ENCODE results near the gene ZC3H18.

Gene ZC3H18

GRCh38 chr16:88536510-88536909 is 33.7 kb upstream of the ZC3H18 start:
- peak overlapping the region in 1 of 2 donors; percentile 44 for H3K27ac Mint-ChIP-seq
- H3K4me3 Mint-ChIP-seq: no peak overlapping the region
- ATAC-seq (replicated peaks) (no peak), DNase-seq (no peak)
- H3K4me1 Mint-ChIP-seq (ENCODE audit: low read depth in 2 of 2): peaks cover 17 to 25% of the 10 kb centered on the region in 2 donors
- peaks cover 44% of the 10 kb centered on the region for H3K36me3 Mint-ChIP-seq (ENCODE audit: insufficient read depth)
- H3K27me3 Mint-ChIP-seq: peaks cover 0 to 16% of the 10 kb centered on the region in 2 donors
- H3K9me3 Mint-ChIP-seq: no peaks in the 10 kb centered on the region

GRCh38 chr16:88536971-88537751 is 33.0 kb upstream of the ZC3H18 start:
- ATAC-seq (replicated peaks) (no peak), DNase-seq (no peak)
- no peak overlapping the region for H3K4me3 Mint-ChIP-seq
- no peaks in the 10 kb centered on the region for H3K9me3 Mint-ChIP-seq
- H3K27me3 Mint-ChIP-seq: peaks cover 0 to 16% of the 10 kb centered on the region in 2 donors
- peak overlapping the region; percentile 75 to 81 for H3K27ac Mint-ChIP-seq
- H3K36me3 Mint-ChIP-seq (ENCODE audit: insufficient read depth): peaks cover 37% of the 10 kb centered on the region
- peaks cover 17 to 25% of the 10 kb centered on the region in 2 donors for H3K4me1 Mint-ChIP-seq (ENCODE audit: low read depth in 2 of 2)

- peak overlapping the region; percentile 75 to 81 for H3K27ac Mint-ChIP-seq
- H3K4me3 Mint-ChIP-seq: peak overlapping the region; percentile 13 to 55
- H3K36me3 Mint-ChIP-seq (ENCODE audit: insufficient read depth): peaks cover 37% of the 10 kb centered on the region
- H3K9me3 Mint-ChIP-seq: peaks cover 0 to 1% of the 10 kb centered on the region in 2 donors
- H3K27me3 Mint-ChIP-seq: peaks cover 0 to 16% of the 10 kb centered on the region in 2 donors
- no peak for ATAC-seq (replicated peaks)
- DNase-seq: no peak
- H3K4me1 Mint-ChIP-seq (ENCODE audit: low read depth in 2 of 2): peaks cover 20 to 27% of the 10 kb centered on the region in 2 donors
Measured at GRCh38 chr16:88537859-88538258, 32.3 kb upstream of the ZC3H18 start.

- peak overlapping the region; percentile 75 to 81 for H3K27ac Mint-ChIP-seq
- no peak for DNase-seq
- H3K36me3 Mint-ChIP-seq (ENCODE audit: insufficient read depth): peaks cover 34% of the 10 kb centered on the region
- no peak for ATAC-seq (replicated peaks)
- H3K4me1 Mint-ChIP-seq (ENCODE audit: low read depth in 2 of 2): peaks cover 20 to 27% of the 10 kb centered on the region in 2 donors
- H3K4me3 Mint-ChIP-seq: peak overlapping the region; percentile 13 to 55
- H3K27me3 Mint-ChIP-seq: peaks cover 0 to 16% of the 10 kb centered on the region in 2 donors
- peaks cover 1 to 4% of the 10 kb centered on the region in 2 donors for H3K9me3 Mint-ChIP-seq
Measured at GRCh38 chr16:88538366-88539060, 31.7 kb upstream of the ZC3H18 start.

GRCh38 chr16:88539261-88539651 is 30.9 kb upstream of the ZC3H18 start:
- no peak for ATAC-seq (replicated peaks)
- peak overlapping the region in 1 of 2 donors; percentile 70 for H3K4me3 Mint-ChIP-seq
- peaks cover 34% of the 10 kb centered on the region for H3K36me3 Mint-ChIP-seq (ENCODE audit: insufficient read depth)
- H3K4me1 Mint-ChIP-seq (ENCODE audit: low read depth in 2 of 2): peaks cover 20 to 27% of the 10 kb centered on the region in 2 donors
- DNase-seq: no peak
- peaks cover 1 to 8% of the 10 kb centered on the region in 2 donors for H3K9me3 Mint-ChIP-seq
- H3K27me3 Mint-ChIP-seq: peaks cover 0 to 16% of the 10 kb centered on the region in 2 donors
- peak overlapping the region in 1 of 2 donors; percentile 75 for H3K27ac Mint-ChIP-seq

GRCh38 chr16:88539652-88540345 is 30.4 kb upstream of the ZC3H18 start:
- Mint-ChIP-seq H3K4me1 (ENCODE audit: low read depth in 2 of 2) (peaks cover 20 to 27% of the 10 kb centered on the region in 2 donors), H3K27ac (peak overlapping the region in 1 of 2 donors; percentile 75), H3K4me3 (peak overlapping the region; percentile 50 to 70), H3K9me3 (peaks cover 1 to 8% of the 10 kb centered on the region in 2 donors), H3K36me3 (ENCODE audit: insufficient read depth) (peaks cover 31% of the 10 kb centered on the region), H3K27me3 (peaks cover 0 to 16% of the 10 kb centered on the region in 2 donors)
- no peak for DNase-seq
- ATAC-seq (replicated peaks): peak; percentile 52

GRCh38 chr16:88540346-88540977 is 29.7 kb upstream of the ZC3H18 start:
- H3K4me3 Mint-ChIP-seq: peak overlapping the region; percentile 54 to 70
- no peak for DNase-seq
- peaks cover 25% of the 10 kb centered on the region for H3K36me3 Mint-ChIP-seq (ENCODE audit: insufficient read depth)
- peaks cover 18 to 24% of the 10 kb centered on the region in 2 donors for H3K4me1 Mint-ChIP-seq (ENCODE audit: low read depth in 2 of 2)
- peak overlapping the region in 1 of 2 donors; percentile 76 for H3K27ac Mint-ChIP-seq
- H3K9me3 Mint-ChIP-seq: peaks cover 1 to 8% of the 10 kb centered on the region in 2 donors
- peaks cover 0 to 21% of the 10 kb centered on the region in 2 donors for H3K27me3 Mint-ChIP-seq
- peak; percentile 24 for ATAC-seq (replicated peaks)

GRCh38 chr16:88541831-88542616 is 28.2 kb upstream of the ZC3H18 start:
- no peak for ATAC-seq (replicated peaks)
- H3K27ac Mint-ChIP-seq: no peak overlapping the region
- peak overlapping the region in 1 of 2 donors; percentile 52 for H3K4me3 Mint-ChIP-seq
- H3K4me1 Mint-ChIP-seq (ENCODE audit: low read depth in 2 of 2): peaks cover 21 to 27% of the 10 kb centered on the region in 2 donors
- peaks cover 0 to 33% of the 10 kb centered on the region in 2 donors for H3K27me3 Mint-ChIP-seq
- H3K36me3 Mint-ChIP-seq (ENCODE audit: insufficient read depth): peaks cover 17% of the 10 kb centered on the region
- no peak for DNase-seq
- H3K9me3 Mint-ChIP-seq: peaks cover 1 to 8% of the 10 kb centered on the region in 2 donors

GRCh38 chr16:88543230-88543813 is 26.9 kb upstream of the ZC3H18 start:
- H3K4me3 Mint-ChIP-seq: peak overlapping the region; percentile 7 to 10
- DNase-seq (no peak), ATAC-seq (replicated peaks) (no peak)
- H3K9me3 Mint-ChIP-seq: peaks cover 1 to 8% of the 10 kb centered on the region in 2 donors
- H3K27me3 Mint-ChIP-seq: peaks cover 0 to 32% of the 10 kb centered on the region in 2 donors
- no peak overlapping the region for H3K27ac Mint-ChIP-seq
- peaks cover 11% of the 10 kb centered on the region for H3K36me3 Mint-ChIP-seq (ENCODE audit: insufficient read depth)
- peaks cover 22 to 27% of the 10 kb centered on the region in 2 donors for H3K4me1 Mint-ChIP-seq (ENCODE audit: low read depth in 2 of 2)

GRCh38 chr16:88545781-88546180 is 24.4 kb upstream of the ZC3H18 start:
- peaks cover 0 to 17% of the 10 kb centered on the region in 2 donors for H3K27me3 Mint-ChIP-seq
- peaks cover 1 to 8% of the 10 kb centered on the region in 2 donors for H3K9me3 Mint-ChIP-seq
- peaks cover 3% of the 10 kb centered on the region for H3K36me3 Mint-ChIP-seq (ENCODE audit: insufficient read depth)
- no peak for ATAC-seq (replicated peaks)
- H3K4me1 Mint-ChIP-seq (ENCODE audit: low read depth in 2 of 2): peaks cover 32 to 37% of the 10 kb centered on the region in 2 donors
- no peak for DNase-seq
- peak overlapping the region; percentile 10 to 54 for H3K4me3 Mint-ChIP-seq
- peak overlapping the region in 1 of 2 donors; percentile 59 for H3K27ac Mint-ChIP-seq

- peak; percentile 30 for ATAC-seq (replicated peaks)
- DNase-seq: no peak
- Mint-ChIP-seq H3K36me3 (ENCODE audit: insufficient read depth) (peaks cover 3% of the 10 kb centered on the region), H3K4me3 (peak overlapping the region; percentile 56 to 65), H3K4me1 (ENCODE audit: low read depth in 2 of 2) (peaks cover 39 to 47% of the 10 kb centered on the region in 2 donors), H3K27ac (peak overlapping the region; percentile 75), H3K9me3 (peaks cover 0 to 6% of the 10 kb centered on the region in 2 donors), H3K27me3 (peaks cover 0 to 17% of the 10 kb centered on the region in 2 donors)
Measured at GRCh38 chr16:88548131-88548874, 21.9 kb upstream of the ZC3H18 start.
